Tibial nerve (tissue), 4 donors: ENCODE data around the gene TCF4.

Experiments
- EP300 ChIP-seq, 2 donors: sonication (generic); formaldehyde crosslinking; IDR thresholded peaks; one replicate each; pipeline ENCODE4 v1.6.1; 2017; ENCODE audit warnings: antibody characterized with exemption in 2 of 2, mild to moderate bottlenecking in 1 of 2
- POLR2A ChIP-seq, 2 donors: fragments of 450-650 bp; IDR thresholded peaks; one replicate each; pipeline ENCODE4 v1.6.1; 2017; ENCODE audit warnings: antibody characterized with exemption in 2 of 2, mild to moderate bottlenecking in 2 of 2, moderate library complexity in 2 of 2
- TF ChIP-seq, protein P1 (sequence below), 5 experiments: fragments of 200-600 bp in 3 of 5; fragments of 450-650 bp in 2 of 5; sonication (generic) in 3 of 5; IDR thresholded peaks; one replicate each; pipeline ENCODE4 v1.5.1; 2016 to 2019; ENCODE audit warnings: antibody characterized with exemption in 5 of 5, mild to moderate bottlenecking in 3 of 5, moderate library complexity in 2 of 5

DNA sequence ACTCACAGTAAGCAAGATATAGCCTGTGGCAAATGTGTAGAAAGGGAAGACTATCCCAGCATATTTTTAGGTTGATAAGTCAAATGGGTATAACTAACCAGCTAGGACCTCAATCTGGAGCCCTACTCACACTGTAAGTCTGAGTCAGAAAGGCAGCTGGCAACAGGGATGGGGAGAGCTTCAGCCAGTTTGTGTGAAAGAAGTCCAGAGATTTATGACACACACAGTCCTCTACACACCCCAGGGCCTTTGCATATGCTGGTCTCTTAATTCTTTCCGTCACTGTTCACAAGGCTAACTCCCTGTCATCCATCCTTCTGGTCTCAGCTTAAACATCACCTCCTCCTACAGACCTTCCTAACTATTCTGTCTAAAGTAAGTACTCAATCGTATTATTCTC is 5.9 kb upstream of the TCF4 start:
- TF ChIP-seq POLR2A (IDR thresholded peaks at IDR 0.05): no peak
- TF ChIP-seq, protein P1, sequence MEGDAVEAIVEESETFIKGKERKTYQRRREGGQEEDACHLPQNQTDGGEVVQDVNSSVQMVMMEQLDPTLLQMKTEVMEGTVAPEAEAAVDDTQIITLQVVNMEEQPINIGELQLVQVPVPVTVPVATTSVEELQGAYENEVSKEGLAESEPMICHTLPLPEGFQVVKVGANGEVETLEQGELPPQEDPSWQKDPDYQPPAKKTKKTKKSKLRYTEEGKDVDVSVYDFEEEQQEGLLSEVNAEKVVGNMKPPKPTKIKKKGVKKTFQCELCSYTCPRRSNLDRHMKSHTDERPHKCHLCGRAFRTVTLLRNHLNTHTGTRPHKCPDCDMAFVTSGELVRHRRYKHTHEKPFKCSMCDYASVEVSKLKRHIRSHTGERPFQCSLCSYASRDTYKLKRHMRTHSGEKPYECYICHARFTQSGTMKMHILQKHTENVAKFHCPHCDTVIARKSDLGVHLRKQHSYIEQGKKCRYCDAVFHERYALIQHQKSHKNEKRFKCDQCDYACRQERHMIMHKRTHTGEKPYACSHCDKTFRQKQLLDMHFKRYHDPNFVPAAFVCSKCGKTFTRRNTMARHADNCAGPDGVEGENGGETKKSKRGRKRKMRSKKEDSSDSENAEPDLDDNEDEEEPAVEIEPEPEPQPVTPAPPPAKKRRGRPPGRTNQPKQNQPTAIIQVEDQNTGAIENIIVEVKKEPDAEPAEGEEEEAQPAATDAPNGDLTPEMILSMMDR (IDR thresholded peaks at IDR 0.05): no peak
- no peak for TF ChIP-seq EP300 (IDR thresholded peaks at IDR 0.05)
